ENCODE results near the gene SEC16A.
A peak's percentile ranks its signal among the peaks of the same experiment; 100 is the strongest.

Gene SEC16A

DNA sequence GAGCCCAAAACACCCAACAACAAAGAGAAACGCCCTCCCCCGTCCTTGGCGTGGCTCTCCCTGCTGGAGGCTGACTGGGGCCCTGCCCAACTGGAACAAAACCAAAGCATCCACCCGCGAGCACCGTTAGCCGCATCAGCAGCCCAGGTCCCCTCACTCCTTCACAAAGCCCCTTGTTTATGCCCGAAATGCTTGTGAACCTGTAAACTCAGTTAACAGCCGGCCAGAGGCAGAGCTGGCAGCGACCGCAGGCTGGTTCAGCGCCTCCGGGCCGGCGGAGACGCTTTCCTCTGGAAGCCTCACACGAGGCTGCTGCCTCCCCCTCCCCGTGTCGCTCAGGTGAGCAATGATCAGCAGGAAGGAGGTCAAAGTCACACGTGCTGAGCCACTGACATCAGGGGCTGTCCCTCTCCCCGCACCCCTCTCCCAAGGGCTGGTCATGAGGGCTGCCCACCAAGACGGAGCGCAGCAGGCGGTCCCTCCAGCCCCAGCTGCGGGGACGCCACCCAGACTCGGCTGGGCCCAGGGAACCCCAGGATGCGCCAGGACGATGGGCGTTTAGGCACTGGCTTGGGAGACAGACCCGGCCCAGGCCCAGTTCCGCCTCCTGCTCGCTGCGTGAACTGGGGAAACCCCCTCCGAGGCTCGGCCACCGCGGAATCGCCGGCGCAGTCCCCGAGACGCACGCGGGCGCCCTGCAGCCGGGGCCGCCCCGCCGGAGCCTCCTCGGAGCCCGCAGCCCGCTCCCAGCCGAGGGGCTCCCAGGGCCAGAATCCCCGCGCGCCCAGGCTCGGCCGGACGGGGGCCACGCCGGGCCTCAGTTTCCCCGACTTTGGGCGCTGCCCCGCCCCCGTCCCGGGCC, 83.4 kb downstream of the SEC16A start:
- peak in 1 of 2 donors; percentile 17 for DNase-seq

- DNase-seq, result no peak
Observed at GRCh38 chr9:136398286-136398685, 84.6 kb downstream of the SEC16A start.

DNA sequence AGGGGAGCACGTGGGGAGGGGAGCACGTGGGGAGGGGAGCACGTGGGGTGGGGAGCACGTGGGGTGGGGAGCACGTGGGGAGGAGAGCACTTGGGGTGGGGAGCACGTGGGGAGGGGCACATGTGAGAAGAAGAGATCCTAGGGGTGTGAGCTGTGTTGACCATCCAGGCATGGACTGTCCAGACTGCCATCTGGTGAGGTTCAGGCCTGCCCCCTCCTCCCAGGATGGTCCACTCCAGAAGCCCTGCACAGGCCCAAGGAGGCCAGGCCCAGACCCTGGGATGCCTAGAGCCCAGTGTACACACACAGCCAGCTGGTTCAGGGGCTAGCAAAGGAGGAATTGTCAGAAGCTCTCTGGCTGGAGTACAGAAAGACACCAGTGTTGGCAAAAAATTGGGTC, 85.2 kb downstream of the SEC16A start:
- DNase-seq, result no peak

GRCh38 chr9:136396219-136396515, 86.7 kb downstream of the SEC16A start:
- no peak for DNase-seq

- no peak for DNase-seq
Observed at GRCh38 chr9:136395345-136396218, 87.3 kb downstream of the SEC16A start.

- no peak for DNase-seq
Observed at GRCh38 chr9:136395020-136395340, 87.9 kb downstream of the SEC16A start.

DNA sequence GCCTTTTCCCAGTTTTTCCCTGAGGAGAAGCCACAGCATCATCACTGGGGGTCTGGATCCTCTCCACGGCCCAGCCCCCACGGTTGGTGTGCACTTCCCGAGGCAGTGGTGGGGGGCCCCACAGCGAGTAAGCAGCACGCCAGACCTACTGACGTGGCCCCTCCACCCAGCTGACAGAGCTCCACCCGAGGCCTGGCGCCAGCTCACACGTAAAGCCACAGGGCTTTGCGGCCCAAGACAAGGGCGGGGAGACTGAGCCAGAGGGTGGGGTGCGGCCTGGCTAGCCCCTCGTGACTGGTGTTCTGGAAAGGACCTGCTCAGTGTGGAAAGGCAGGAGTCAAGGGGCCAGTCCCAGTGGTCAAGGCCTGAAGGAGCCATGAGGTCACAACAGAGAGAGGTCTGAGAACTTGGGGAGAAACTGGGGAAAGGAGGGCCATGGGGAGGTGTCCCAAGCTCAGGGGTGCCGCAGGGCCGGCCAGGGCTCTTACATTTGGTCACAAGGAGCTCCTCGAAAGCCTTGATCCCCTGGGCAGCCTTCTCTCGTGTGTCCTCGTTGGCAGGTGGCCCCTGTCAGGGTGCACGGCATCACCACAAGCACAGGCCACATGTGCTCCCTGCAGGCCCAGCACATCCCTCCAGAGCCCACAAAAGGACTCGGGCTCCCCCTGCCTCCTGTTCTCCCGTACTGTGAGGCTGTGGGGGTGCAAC, 88.4 kb downstream of the SEC16A start:
- DNase-seq, result no peak

- no peak for DNase-seq
Observed at GRCh38 chr9:136393531-136393930, 89.3 kb downstream of the SEC16A start.

- no peak for DNase-seq
Observed at GRCh38 chr9:136392538-136393449, 90.0 kb downstream of the SEC16A start.

GRCh38 chr9:136391737-136392537, 90.9 kb downstream of the SEC16A start:
- no peak for DNase-seq
